ENCODE measurements around the gene CDK18. TPM values are rescaled to one million over a fixed set of nuclear protein-coding genes. Genes with fewer than 3 reads are reported as not detected.

CDK18 gene
- polyA plus RNA-seq, 1 experiment = 0.36 TPM

DNA sequence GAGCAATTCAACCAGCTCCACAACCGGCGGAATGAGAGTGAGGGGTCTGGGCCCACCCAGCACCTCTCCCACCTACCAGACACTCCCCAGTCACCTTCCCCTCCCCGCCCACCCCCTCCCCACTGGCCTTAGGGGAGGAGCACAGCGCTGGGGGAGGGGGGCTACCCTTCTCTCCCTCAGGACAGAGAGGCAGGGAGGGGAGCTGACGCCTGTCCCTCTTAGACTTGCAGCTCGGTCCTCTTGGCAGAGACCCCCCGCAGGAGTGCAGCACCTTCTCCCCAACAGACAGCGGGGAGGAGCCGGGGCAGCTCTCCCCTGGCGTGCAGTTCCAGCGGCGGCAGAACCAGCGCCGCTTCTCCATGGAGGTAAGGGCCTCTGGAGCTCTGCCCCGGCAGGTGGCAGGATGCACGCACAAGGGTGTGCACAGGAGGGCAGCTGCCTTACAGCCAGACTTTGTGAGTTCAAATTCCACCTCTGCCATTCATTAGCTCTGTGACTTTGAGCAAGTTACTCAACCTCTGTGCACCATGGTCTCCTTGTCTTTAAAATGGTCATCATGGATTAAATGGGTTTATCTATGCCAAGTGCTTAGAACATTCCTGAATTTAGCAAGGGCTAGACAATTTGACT lies 18.9 kb downstream of the CDK18 start:
- no peak for TF ChIP-seq CTCF (IDR thresholded peaks at IDR 0.05; ENCODE audit: low read depth, low read length)
- ChIA-PET CTCF (interaction anchor here (0.7 to 14.2 kb wide), 33 partner anchors 8 to 462 kb away, joined by 3 to 427 read pairs (median 7); partner anchors contain the start of gene ELK4), POLR2A (interaction anchor here (1.1 kb wide), 1 partner anchor 35 kb away, joined by 4 read pairs; no protein-coding TSS in a partner anchor)
- no peak for DNase-seq (ENCODE audit: low read depth, low spot score)
- H3K9me3 ChIP-seq (ENCODE audit: control insufficient read depth, insufficient read depth, low read length) = no peaks in the 10 kb centered on the region
- H3K27me3 ChIP-seq (ENCODE audit: control insufficient read depth, insufficient read depth, low read length) = peaks cover 31% of the 10 kb centered on the region
- no peak overlapping the region for H3K27ac ChIP-seq (ENCODE audit: low read depth, low read length)
- no peak overlapping the region for H3K4me3 ChIP-seq (ENCODE audit: low read depth, low read length)

- CTCF ChIA-PET = interaction anchor here (0.6 to 14.2 kb wide), 49 partner anchors 9 to 463 kb away, joined by 3 to 427 read pairs (median 6); partner anchors contain the start of gene ELK4
- Histone ChIP-seq H3K9me3 (ENCODE audit: control insufficient read depth, insufficient read depth, low read length) (no peaks in the 10 kb centered on the region; the same call in 1 of the 2 replicates), H3K27ac (ENCODE audit: low read depth, low read length) (no peak overlapping the region), H3K4me3 (ENCODE audit: low read depth, low read length) (no peak overlapping the region), H3K27me3 (ENCODE audit: control insufficient read depth, insufficient read depth, low read length) (peaks cover 33% of the 10 kb centered on the region)
- POLR2A ChIA-PET = interaction anchor here (1.0 to 1.2 kb wide), 4 partner anchors 10 to 39 kb away, joined by 3 to 4 read pairs (median 4); no protein-coding TSS in a partner anchor
- TF ChIP-seq CTCF (IDR thresholded peaks at IDR 0.05; ENCODE audit: low read depth, low read length) = peak; percentile 82
- DNase-seq (ENCODE audit: low read depth, low spot score) = peak; percentile 33
These were observed 19.7 kb downstream of the CDK18 start for GRCh38 chr1:205523891-205524793.

GRCh38 chr1:205524794-205525101 lies 20.3 kb downstream of the CDK18 start:
- Histone ChIP-seq H3K27me3 (ENCODE audit: control insufficient read depth, insufficient read depth, low read length) (peaks cover 27% of the 10 kb centered on the region), H3K4me3 (ENCODE audit: low read depth, low read length) (no peak overlapping the region), H3K9me3 (ENCODE audit: control insufficient read depth, insufficient read depth, low read length) (no peaks in the 10 kb centered on the region; the same call in 1 of the 2 replicates), H3K27ac (ENCODE audit: low read depth, low read length) (no peak overlapping the region)
- no peak for TF ChIP-seq CTCF (IDR thresholded peaks at IDR 0.05; ENCODE audit: low read depth, low read length)
- no peak for DNase-seq (ENCODE audit: low read depth, low spot score)
- POLR2A ChIA-PET = interaction anchor here (1.0 to 1.2 kb wide), 3 partner anchors 10 to 39 kb away, joined by 3 to 4 read pairs (median 3); no protein-coding TSS in a partner anchor
- CTCF ChIA-PET = interaction anchor here (0.6 to 14.2 kb wide), 40 partner anchors 10 to 463 kb away, joined by 3 to 427 read pairs (median 6); partner anchors contain the start of gene ELK4

GRCh38 chr1:205525495-205526285 lies 21.2 kb downstream of the CDK18 start:
- no peak overlapping the region for H3K27ac ChIP-seq (ENCODE audit: low read depth, low read length)
- H3K4me3 ChIP-seq (ENCODE audit: low read depth, low read length) = no peak overlapping the region
- CTCF ChIA-PET = interaction anchor here (0.6 to 14.2 kb wide), 22 partner anchors 9 to 905 kb away, joined by 3 to 427 read pairs (median 7); partner anchors contain the start of gene ELK4
- no peaks in the 10 kb centered on the region; the same call in 1 of the 2 replicates for H3K9me3 ChIP-seq (ENCODE audit: control insufficient read depth, insufficient read depth, low read length)
- no peak for DNase-seq (ENCODE audit: low read depth, low spot score)
- H3K27me3 ChIP-seq (ENCODE audit: control insufficient read depth, insufficient read depth, low read length) = peaks cover 27% of the 10 kb centered on the region
- POLR2A ChIA-PET = interaction anchor here (1.0 to 1.2 kb wide), 2 partner anchors 9 to 32 kb away, joined by 3 to 4 read pairs; no protein-coding TSS in a partner anchor
- no peak for TF ChIP-seq CTCF (IDR thresholded peaks at IDR 0.05; ENCODE audit: low read depth, low read length)

All from AG04450 (cell line).